ENCODE data around the gene WDR70.
"Not testable (repeated sequence)": the region's sequence is repeated elsewhere in the genome, so short reads cannot be mapped to it uniquely, and the experiment has no call there.

Gene WDR70

GRCh38 chr5:37667430-37667829, 288.3 kb downstream of the WDR70 start:
- H3K4me1 Mint-ChIP-seq = peaks cover 20% of the 10 kb centered on the region

GRCh38 chr5:37667846-37668245, 288.7 kb downstream of the WDR70 start:
- ATAC-seq (replicated peaks; ENCODE audit: extremely low read depth, poor library complexity, severe bottlenecking) = no peak
- H3K27me3 Mint-ChIP-seq = no peaks in the 10 kb centered on the region
- H3K9me3 Mint-ChIP-seq = peaks cover 6% of the 10 kb centered on the region
- no peak overlapping the region for H3K4me3 Mint-ChIP-seq
- H3K27ac Mint-ChIP-seq (ENCODE audit: low read depth) = no peak overlapping the region
- H3K4me1 Mint-ChIP-seq = peaks cover 25% of the 10 kb centered on the region
- peaks cover 3% of the 10 kb centered on the region for H3K36me3 Mint-ChIP-seq (ENCODE audit: insufficient read depth)
- no peak for DNase-seq (ENCODE audit: low spot score in 2 of 2)

More at GRCh38 chr5:37667430-37667829, 288.3 kb downstream of the WDR70 start:
- ATAC-seq (replicated peaks; ENCODE audit: extremely low read depth, poor library complexity, severe bottlenecking) (no peak), DNase-seq (ENCODE audit: low spot score in 2 of 2) (no peak)
- Mint-ChIP-seq H3K9me3 (peaks cover 6% of the 10 kb centered on the region), H3K36me3 (ENCODE audit: insufficient read depth) (peaks cover 3% of the 10 kb centered on the region), H3K27ac (ENCODE audit: low read depth) (no peak overlapping the region), H3K27me3 (no peaks in the 10 kb centered on the region), H3K4me3 (no peak overlapping the region)

- no peak for DNase-seq (ENCODE audit: low spot score in 2 of 2)
- H3K36me3 Mint-ChIP-seq (ENCODE audit: insufficient read depth) = peaks cover 3% of the 10 kb centered on the region
- no peak overlapping the region for H3K4me3 Mint-ChIP-seq
- H3K27ac Mint-ChIP-seq (ENCODE audit: low read depth) = no peak overlapping the region
- H3K9me3 Mint-ChIP-seq = peaks cover 6% of the 10 kb centered on the region
- no peaks in the 10 kb centered on the region for H3K27me3 Mint-ChIP-seq
- peaks cover 32% of the 10 kb centered on the region for H3K4me1 Mint-ChIP-seq
- no peak for ATAC-seq (replicated peaks; ENCODE audit: extremely low read depth, poor library complexity, severe bottlenecking)
These were observed 289.5 kb downstream of the WDR70 start for GRCh38 chr5:37668524-37669047.

GRCh38 chr5:37672118-37672588, 293.0 kb downstream of the WDR70 start:
- peak overlapping the region; percentile 32 for H3K27ac Mint-ChIP-seq (ENCODE audit: low read depth)
- peak overlapping the region; percentile 36 for H3K4me3 Mint-ChIP-seq
- peaks cover 30% of the 10 kb centered on the region for H3K4me1 Mint-ChIP-seq
- H3K36me3 Mint-ChIP-seq (ENCODE audit: insufficient read depth); H3K9me3 Mint-ChIP-seq; H3K27me3 Mint-ChIP-seq: not testable (repeated sequence)
- peak; percentile 78 for ATAC-seq (replicated peaks; ENCODE audit: extremely low read depth, poor library complexity, severe bottlenecking)
- peak in 1 of 2 donors; percentile 13 for DNase-seq (ENCODE audit: low spot score in 2 of 2)

GRCh38 chr5:37674361-37674760, 295.2 kb downstream of the WDR70 start:
- H3K4me1 Mint-ChIP-seq = peaks cover 33% of the 10 kb centered on the region
- DNase-seq (ENCODE audit: low spot score in 2 of 2); H3K36me3 Mint-ChIP-seq (ENCODE audit: insufficient read depth); H3K4me3 Mint-ChIP-seq; H3K9me3 Mint-ChIP-seq; H3K27me3 Mint-ChIP-seq; ATAC-seq (replicated peaks; ENCODE audit: extremely low read depth, poor library complexity, severe bottlenecking); H3K27ac Mint-ChIP-seq (ENCODE audit: low read depth): not testable (repeated sequence)

- ATAC-seq (replicated peaks; ENCODE audit: extremely low read depth, poor library complexity, severe bottlenecking); H3K36me3 Mint-ChIP-seq (ENCODE audit: insufficient read depth); DNase-seq (ENCODE audit: low spot score in 2 of 2); H3K4me3 Mint-ChIP-seq; H3K27ac Mint-ChIP-seq (ENCODE audit: low read depth); H3K9me3 Mint-ChIP-seq; H3K27me3 Mint-ChIP-seq: not testable (repeated sequence)
- peaks cover 35% of the 10 kb centered on the region for H3K4me1 Mint-ChIP-seq
These were observed 300.2 kb downstream of the WDR70 start for GRCh38 chr5:37679326-37679725.

GRCh38 chr5:37679903-37680302, 300.8 kb downstream of the WDR70 start:
- H3K9me3 Mint-ChIP-seq = not testable (repeated sequence)
- peaks cover 40% of the 10 kb centered on the region for H3K4me1 Mint-ChIP-seq

GRCh38 chr5:37683072-37683471, 304.0 kb downstream of the WDR70 start:
- Mint-ChIP-seq H3K27me3 (no peaks in the 10 kb centered on the region), H3K9me3 (no peaks in the 10 kb centered on the region), H3K4me1 (peaks cover 35% of the 10 kb centered on the region), H3K27ac (ENCODE audit: low read depth) (no peak overlapping the region), H3K4me3 (no peak overlapping the region), H3K36me3 (ENCODE audit: insufficient read depth) (peaks cover 4% of the 10 kb centered on the region)
- no peak for ATAC-seq (replicated peaks; ENCODE audit: extremely low read depth, poor library complexity, severe bottlenecking)
- no peak for DNase-seq (ENCODE audit: low spot score in 2 of 2)

More at GRCh38 chr5:37679903-37680302, 300.8 kb downstream of the WDR70 start:
- not testable (repeated sequence) for H3K27ac Mint-ChIP-seq (ENCODE audit: low read depth); DNase-seq (ENCODE audit: low spot score in 2 of 2); H3K4me3 Mint-ChIP-seq; ATAC-seq (replicated peaks; ENCODE audit: extremely low read depth, poor library complexity, severe bottlenecking); H3K27me3 Mint-ChIP-seq; H3K36me3 Mint-ChIP-seq (ENCODE audit: insufficient read depth)

- no peak overlapping the region for H3K27ac Mint-ChIP-seq (ENCODE audit: low read depth)
- no peak for ATAC-seq (replicated peaks; ENCODE audit: extremely low read depth, poor library complexity, severe bottlenecking)
- H3K4me3 Mint-ChIP-seq = no peak overlapping the region
- peaks cover 4% of the 10 kb centered on the region for H3K36me3 Mint-ChIP-seq (ENCODE audit: insufficient read depth)
- peaks cover 6% of the 10 kb centered on the region for H3K9me3 Mint-ChIP-seq
- H3K27me3 Mint-ChIP-seq = no peaks in the 10 kb centered on the region
- DNase-seq (ENCODE audit: low spot score in 2 of 2) = no peak
- peaks cover 31% of the 10 kb centered on the region for H3K4me1 Mint-ChIP-seq
These were observed 306.1 kb downstream of the WDR70 start for GRCh38 chr5:37685211-37685610.

- H3K27ac Mint-ChIP-seq (ENCODE audit: low read depth) = no peak overlapping the region
- peaks cover 4% of the 10 kb centered on the region for H3K36me3 Mint-ChIP-seq (ENCODE audit: insufficient read depth)
- H3K4me3 Mint-ChIP-seq = no peak overlapping the region
These were observed 306.7 kb downstream of the WDR70 start for GRCh38 chr5:37685816-37686215.

GRCh38 chr5:37688925-37689324, 309.8 kb downstream of the WDR70 start:
- not testable (repeated sequence) for H3K9me3 Mint-ChIP-seq; H3K36me3 Mint-ChIP-seq (ENCODE audit: insufficient read depth); DNase-seq (ENCODE audit: low spot score in 2 of 2); H3K27me3 Mint-ChIP-seq; ATAC-seq (replicated peaks; ENCODE audit: extremely low read depth, poor library complexity, severe bottlenecking); H3K4me1 Mint-ChIP-seq; H3K27ac Mint-ChIP-seq (ENCODE audit: low read depth); H3K4me3 Mint-ChIP-seq

More at GRCh38 chr5:37685816-37686215, 306.7 kb downstream of the WDR70 start:
- no peak for ATAC-seq (replicated peaks; ENCODE audit: extremely low read depth, poor library complexity, severe bottlenecking)
- peaks cover 6% of the 10 kb centered on the region for H3K9me3 Mint-ChIP-seq
- no peaks in the 10 kb centered on the region for H3K27me3 Mint-ChIP-seq
- no peak for DNase-seq (ENCODE audit: low spot score in 2 of 2)
- H3K4me1 Mint-ChIP-seq = peaks cover 25% of the 10 kb centered on the region

GRCh38 chr5:37694333-37694732, 315.2 kb downstream of the WDR70 start:
- DNase-seq (ENCODE audit: low spot score in 2 of 2); H3K27me3 Mint-ChIP-seq; H3K9me3 Mint-ChIP-seq; H3K4me3 Mint-ChIP-seq; ATAC-seq (replicated peaks; ENCODE audit: extremely low read depth, poor library complexity, severe bottlenecking); H3K36me3 Mint-ChIP-seq (ENCODE audit: insufficient read depth); H3K4me1 Mint-ChIP-seq; H3K27ac Mint-ChIP-seq (ENCODE audit: low read depth): not testable (repeated sequence)

GRCh38 chr5:37694867-37695266, 315.7 kb downstream of the WDR70 start:
- ATAC-seq (replicated peaks; ENCODE audit: extremely low read depth, poor library complexity, severe bottlenecking) = no peak
- no peak overlapping the region for H3K27ac Mint-ChIP-seq (ENCODE audit: low read depth)
- H3K27me3 Mint-ChIP-seq = no peaks in the 10 kb centered on the region
- H3K4me3 Mint-ChIP-seq = no peak overlapping the region
- peaks cover 6% of the 10 kb centered on the region for H3K36me3 Mint-ChIP-seq (ENCODE audit: insufficient read depth)
- H3K9me3 Mint-ChIP-seq = peaks cover 7% of the 10 kb centered on the region
- DNase-seq (ENCODE audit: low spot score in 2 of 2) = no peak
- no peaks in the 10 kb centered on the region for H3K4me1 Mint-ChIP-seq

Data from central memory CD8-positive, alpha-beta T cell (primary cell).